SKM-1 (cell line): ENCODE data around the gene HBM.
"Not testable (repeated sequence)": the region's sequence is repeated elsewhere in the genome, so short reads cannot be mapped to it uniquely, and the experiment has no call there.

Source experiments
- DNase-seq: peaks from one replicate; lab custom pipeline; 2025; ENCODE audit not compliant: unreplicated experiment; lab: John Stamatoyannopoulos, UW

HBM gene

GRCh38 chr16:144797-145252 lies 21.0 kb upstream of the HBM start:
- DNase-seq = no peak

GRCh38 chr16:146646-147045 lies 19.1 kb upstream of the HBM start:
- DNase-seq = no peak

GRCh38 chr16:149024-149660 lies 16.6 kb upstream of the HBM start:
- DNase-seq = no peak

GRCh38 chr16:152141-153128 lies 13.3 kb upstream of the HBM start, which contains the start of gene HBZ:
Gene HBZ, plus strand, starts transcription at chr16:152644. Its CDS starts 266 bp downstream, at chr16:152910.
- no peak for DNase-seq

GRCh38 chr16:153129-153521 lies 12.7 kb upstream of the HBM start:
- DNase-seq = not testable (repeated sequence)

GRCh38 chr16:153550-154216 lies 12.1 kb upstream of the HBM start:
- not testable (repeated sequence) for DNase-seq

- no peak for DNase-seq
These were observed 11.4 kb upstream of the HBM start for GRCh38 chr16:154217-155030.

GRCh38 chr16:155031-155398 lies 10.8 kb upstream of the HBM start:
- DNase-seq = no peak

- DNase-seq = no peak
These were observed 6.5 kb upstream of the HBM start for GRCh38 chr16:159136-159849.

GRCh38 chr16:160242-160641 lies 5.5 kb upstream of the HBM start:
- DNase-seq = not testable (repeated sequence)

- no peak for DNase-seq
These were observed 5.0 kb upstream of the HBM start for GRCh38 chr16:160691-161190.

GRCh38 chr16:162271-162991 lies 3.3 kb upstream of the HBM start:
- DNase-seq = no peak

GRCh38 chr16:163139-163538 lies 2.6 kb upstream of the HBM start:
- DNase-seq = not testable (repeated sequence)

GRCh38 chr16:163696-164095 lies 2.1 kb upstream of the HBM start:
- DNase-seq = not testable (repeated sequence)

- DNase-seq = not testable (repeated sequence)
These were observed 1.5 kb upstream of the HBM start for GRCh38 chr16:164134-164823.

GRCh38 chr16:164827-165538 lies 795 bp upstream of the HBM start:
- DNase-seq = no peak

GRCh38 chr16:166375-167121 lies 770 bp downstream of the HBM start:
- no peak for DNase-seq
